ENCODE data around the gene USE1. TPM values are rescaled to one million over a fixed set of nuclear protein-coding genes. Genes with fewer than 3 reads are reported as not detected.

USE1 gene
- total RNA-seq, 6 experiments from 2014 or later = 23.5 to 29.3 (median 25.7) TPM

- Mint-ChIP-seq H3K9me3 (no peaks in the 10 kb centered on the region), H3K27me3 (ENCODE audit: insufficient read depth) (peaks cover 4% of the 10 kb centered on the region; the same call in 1 of the 2 replicates), H3K36me3 (ENCODE audit: low read depth) (peaks cover 9% of the 10 kb centered on the region), H3K27ac (no peak overlapping the region), H3K4me3 (no peak overlapping the region), H3K4me1 (ENCODE audit: low read depth) (peaks cover 1% of the 10 kb centered on the region)
- no peak for TF ChIP-seq CTCF (IDR thresholded peaks at IDR 0.05)
- no peak for DNase-seq
These were observed 17.1 kb downstream of the USE1 start for GRCh38 chr19:17232258-17232657.

GRCh38 chr19:17234911-17235299, 19.7 kb downstream of the USE1 start:
- H3K27ac Mint-ChIP-seq = peak overlapping the region; percentile 62
- H3K4me1 Mint-ChIP-seq (ENCODE audit: low read depth) = no peaks in the 10 kb centered on the region; the same call in 1 of the 2 replicates
- peak overlapping the region; percentile 85 for H3K4me3 Mint-ChIP-seq
- no peak for TF ChIP-seq CTCF (IDR thresholded peaks at IDR 0.05)
- H3K36me3 Mint-ChIP-seq (ENCODE audit: low read depth) = peaks cover 15% of the 10 kb centered on the region
- no peak for DNase-seq
- no peaks in the 10 kb centered on the region for H3K9me3 Mint-ChIP-seq
- H3K27me3 Mint-ChIP-seq (ENCODE audit: insufficient read depth) = no peaks in the 10 kb centered on the region

GRCh38 chr19:17235300-17235970, 20.3 kb downstream of the USE1 start:
- Mint-ChIP-seq H3K36me3 (ENCODE audit: low read depth) (peaks cover 15% of the 10 kb centered on the region), H3K27me3 (ENCODE audit: insufficient read depth) (no peaks in the 10 kb centered on the region), H3K9me3 (no peaks in the 10 kb centered on the region), H3K27ac (peak overlapping the region; percentile 62), H3K4me1 (ENCODE audit: low read depth) (no peaks in the 10 kb centered on the region; the same call in 1 of the 2 replicates), H3K4me3 (peak overlapping the region; percentile 85)
- peak; percentile 75 for TF ChIP-seq CTCF (IDR thresholded peaks at IDR 0.05)
- DNase-seq = peak; percentile 75

- DNase-seq = no peak
These were observed 21.0 kb downstream of the USE1 start for GRCh38 chr19:17235971-17236777.

More at GRCh38 chr19:17235971-17236777, 21.0 kb downstream of the USE1 start:
- Mint-ChIP-seq H3K27ac (peak overlapping the region; percentile 60), H3K36me3 (ENCODE audit: low read depth) (peaks cover 15% of the 10 kb centered on the region), H3K27me3 (ENCODE audit: insufficient read depth) (no peaks in the 10 kb centered on the region; the same call in 1 of the 2 replicates), H3K4me3 (peak overlapping the region; percentile 85; the same call in 1 of the 2 replicates), H3K9me3 (no peaks in the 10 kb centered on the region), H3K4me1 (ENCODE audit: low read depth) (peaks cover 5% of the 10 kb centered on the region; the same call in 1 of the 2 replicates)
- TF ChIP-seq CTCF (IDR thresholded peaks at IDR 0.05) = no peak

Measured in HFFc6 (cell line).